ENCODE measurements around the gene SNX20. TPM values are rescaled to one million over a fixed set of nuclear protein-coding genes. Genes with fewer than 3 reads are reported as not detected.

The SNX20 gene
- total and polyA plus RNA-seq, 9 donors, result 0.38 to 2.7 (median 0.82) TPM

DNA sequence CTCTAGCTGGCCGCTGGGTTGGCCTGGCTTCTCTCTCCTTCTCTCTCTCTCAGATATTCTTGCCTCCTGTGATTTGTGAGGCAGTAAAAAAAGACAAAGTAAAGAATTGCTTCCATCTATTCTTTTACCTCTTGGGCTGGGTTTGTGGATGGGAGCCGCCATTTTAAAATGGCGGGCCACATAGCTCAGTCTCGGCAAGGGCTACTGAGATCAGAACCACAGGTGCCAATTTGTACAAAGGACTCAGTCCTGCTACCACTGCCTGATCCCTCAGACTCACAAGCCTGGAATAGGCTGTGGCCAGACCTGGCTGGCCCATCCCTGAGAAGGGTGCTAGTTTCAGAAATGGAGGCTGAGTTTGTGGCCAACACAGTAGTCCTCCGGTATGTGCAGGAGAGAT is 36.4 kb upstream of the SNX20 start:
- Histone ChIP-seq H3K27ac (no peak overlapping the region), H3K4me1 (ENCODE audit: insufficient read depth) (peaks cover 2% of the 10 kb centered on the region), H3K9me3 (no peaks in the 10 kb centered on the region), H3K27me3 (no peaks in the 10 kb centered on the region), H3K4me3 (no peak overlapping the region), H3K36me3 (no peaks in the 10 kb centered on the region)
- TF ChIP-seq EP300 (IDR thresholded peaks at IDR 0.05) (no peak), POLR2A (IDR thresholded peaks at IDR 0.05) (no peak)
- TF ChIP-seq, protein P1, sequence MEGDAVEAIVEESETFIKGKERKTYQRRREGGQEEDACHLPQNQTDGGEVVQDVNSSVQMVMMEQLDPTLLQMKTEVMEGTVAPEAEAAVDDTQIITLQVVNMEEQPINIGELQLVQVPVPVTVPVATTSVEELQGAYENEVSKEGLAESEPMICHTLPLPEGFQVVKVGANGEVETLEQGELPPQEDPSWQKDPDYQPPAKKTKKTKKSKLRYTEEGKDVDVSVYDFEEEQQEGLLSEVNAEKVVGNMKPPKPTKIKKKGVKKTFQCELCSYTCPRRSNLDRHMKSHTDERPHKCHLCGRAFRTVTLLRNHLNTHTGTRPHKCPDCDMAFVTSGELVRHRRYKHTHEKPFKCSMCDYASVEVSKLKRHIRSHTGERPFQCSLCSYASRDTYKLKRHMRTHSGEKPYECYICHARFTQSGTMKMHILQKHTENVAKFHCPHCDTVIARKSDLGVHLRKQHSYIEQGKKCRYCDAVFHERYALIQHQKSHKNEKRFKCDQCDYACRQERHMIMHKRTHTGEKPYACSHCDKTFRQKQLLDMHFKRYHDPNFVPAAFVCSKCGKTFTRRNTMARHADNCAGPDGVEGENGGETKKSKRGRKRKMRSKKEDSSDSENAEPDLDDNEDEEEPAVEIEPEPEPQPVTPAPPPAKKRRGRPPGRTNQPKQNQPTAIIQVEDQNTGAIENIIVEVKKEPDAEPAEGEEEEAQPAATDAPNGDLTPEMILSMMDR (IDR thresholded peaks at IDR 0.05), result no peak
- intact Hi-C loops (cut with DNase I), result no loop called here
- 85 to 97% (median 97%) methylated on average over 5 of the region's 5 CpGs for WGBS, 3 donors
- no peak for DNase-seq

DNA sequence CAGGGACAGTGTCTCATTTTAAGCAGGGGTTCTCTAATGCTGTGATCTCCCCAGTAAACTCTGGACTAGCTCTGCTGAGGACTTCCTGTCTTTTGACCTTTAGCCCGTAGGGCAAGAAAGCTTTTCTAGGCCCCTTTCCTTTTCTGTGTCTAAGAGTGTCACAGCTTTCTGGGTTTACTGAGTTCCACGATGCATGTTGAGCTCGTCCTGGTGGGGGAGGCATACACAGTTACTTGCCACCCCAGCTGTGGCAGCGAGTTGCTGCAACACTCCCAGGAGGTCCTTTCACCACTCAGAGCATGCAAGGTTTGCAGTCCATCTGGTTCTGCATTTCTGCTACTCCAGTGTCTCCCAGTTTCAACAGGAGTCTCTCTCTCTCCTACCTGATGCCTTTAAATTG is 36.0 kb upstream of the SNX20 start:
- TF ChIP-seq EP300 (IDR thresholded peaks at IDR 0.05) (no peak), POLR2A (IDR thresholded peaks at IDR 0.05) (no peak)
- TF ChIP-seq, protein P1 (IDR thresholded peaks at IDR 0.05), result no peak

DNA sequence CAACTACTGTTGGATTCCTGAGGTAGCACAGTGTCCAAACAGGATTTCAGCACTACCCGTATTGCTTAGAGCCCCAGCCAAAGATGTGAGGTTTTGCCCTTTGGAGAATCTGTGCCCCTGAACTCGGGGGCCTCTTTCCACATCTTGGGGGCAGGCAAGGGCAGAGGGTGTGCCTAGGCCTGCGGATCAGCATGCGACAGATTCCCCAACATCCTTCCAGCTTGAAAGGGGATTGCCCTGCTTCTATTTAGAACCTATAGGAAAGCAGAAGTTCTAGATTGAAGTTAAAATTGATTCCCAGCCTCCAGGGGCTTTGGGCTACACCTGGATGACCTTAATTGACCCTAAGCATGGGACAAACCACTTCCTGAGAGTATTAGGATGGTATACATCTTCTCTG is 31.8 kb upstream of the SNX20 start:
- TF ChIP-seq EP300 (IDR thresholded peaks at IDR 0.05), result no peak
- no peak for TF ChIP-seq POLR2A (IDR thresholded peaks at IDR 0.05)
- TF ChIP-seq, protein P1 (IDR thresholded peaks at IDR 0.05), result no peak
- intact Hi-C loops (cut with DNase I), result no loop called here
- Histone ChIP-seq H3K27ac (no peak overlapping the region), H3K27me3 (no peaks in the 10 kb centered on the region), H3K36me3 (no peaks in the 10 kb centered on the region), H3K9me3 (no peaks in the 10 kb centered on the region), H3K4me1 (ENCODE audit: insufficient read depth) (peaks cover 2% of the 10 kb centered on the region), H3K4me3 (no peak overlapping the region)
- WGBS, 3 donors, result 72 to 88% (median 77%) methylated on average over 4 of the region's 4 CpGs
- DNase-seq, result no peak

More for the DNA sequence above, 36.0 kb upstream of the SNX20 start:
- Histone ChIP-seq H3K27me3 (no peaks in the 10 kb centered on the region), H3K4me3 (no peak overlapping the region), H3K9me3 (no peaks in the 10 kb centered on the region), H3K36me3 (no peaks in the 10 kb centered on the region), H3K27ac (no peak overlapping the region), H3K4me1 (ENCODE audit: insufficient read depth) (peaks cover 2% of the 10 kb centered on the region)
- intact Hi-C loops (cut with DNase I), result no loop called here
- WGBS, 3 donors, result 73 to 90% (median 83%) methylated on average over 4 of the region's 4 CpGs
- DNase-seq, result no peak

DNA sequence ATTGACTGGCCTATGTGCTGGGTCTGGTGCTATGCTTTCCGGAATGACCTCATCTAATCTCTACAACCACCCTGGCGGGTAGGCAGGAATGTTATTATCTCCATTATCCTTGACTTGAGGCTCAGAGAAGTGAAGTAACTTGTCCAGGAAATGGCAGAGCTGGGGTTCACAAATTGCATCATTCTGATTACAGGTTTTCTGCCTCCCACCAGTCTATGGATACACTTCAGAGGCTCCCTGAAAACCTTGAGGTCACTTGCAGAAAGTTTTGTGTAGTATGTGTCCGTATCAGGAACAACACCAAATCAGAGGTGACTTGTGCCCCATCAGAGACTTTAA is 31.4 kb upstream of the SNX20 start:
- H3K36me3 ChIP-seq, result no peaks in the 10 kb centered on the region
- no peak overlapping the region for H3K27ac ChIP-seq
- H3K4me3 ChIP-seq, result no peak overlapping the region
- TF ChIP-seq, protein P1 (IDR thresholded peaks at IDR 0.05), result no peak
- TF ChIP-seq EP300 (IDR thresholded peaks at IDR 0.05) (no peak), POLR2A (IDR thresholded peaks at IDR 0.05) (no peak)
- H3K9me3 ChIP-seq, result no peaks in the 10 kb centered on the region
- no peaks in the 10 kb centered on the region for H3K27me3 ChIP-seq
- WGBS, 3 donors, result 64 to 86% (median 70%) methylated on average over 3 of the region's 3 CpGs
- intact Hi-C loops (cut with DNase I), result no loop called here
- DNase-seq, result no peak
- peaks cover 2% of the 10 kb centered on the region for H3K4me1 ChIP-seq (ENCODE audit: insufficient read depth)

All from ovary (tissue), 9 donors.